Measurements from ENCODE around the gene FAM3D. TPM values are rescaled to one million over a fixed set of nuclear protein-coding genes. Genes with fewer than 3 reads are reported as not detected.

The FAM3D gene
- total and polyA plus RNA-seq, 9 of the 15 experiments (the other 6 are each of a cell fraction or from before 2014, with no cell fraction given), result not detected

- POLR2A ChIA-PET, result no interaction called here
- no peak overlapping the region for H3K9ac ChIP-seq (ENCODE audit: insufficient read depth in 1 of 2, low read depth in 2 of 2, low read length in 2 of 2)
- H3K4me1 ChIP-seq (replicated peaks in 1 of 2; ENCODE audit: control insufficient read depth in 2 of 2, insufficient read depth in 2 of 2, low read length in 2 of 2), result no peaks in the 10 kb centered on the region
- no peaks in the 10 kb centered on the region for H3K79me2 ChIP-seq (ENCODE audit: control insufficient read depth, insufficient read depth, low read length)
- no peak overlapping the region for H3K4me3 ChIP-seq
- intact Hi-C loops (cut with micrococcal nuclease), result no loop called here
- BruUV-seq (replicated peaks), result no TSS peak
- H3K27me3 ChIP-seq (ENCODE audit: control insufficient read depth in 2 of 2, insufficient read depth in 2 of 2, low read length in 2 of 2), result no peaks in the 10 kb centered on the region
- FAIRE-seq (no peak), ATAC-seq (no peak), DNase-seq (ENCODE audit: extremely low read depth in 1 of 4, low spot score in 3 of 4) (peak in 1 of 4 experiments; percentile 6)
- CTCF ChIA-PET (ENCODE audit: low intra/inter-chr PET ratio), result no interaction called here
- no peak overlapping the region for H3K4me2 ChIP-seq (ENCODE audit: insufficient read depth, low read length)
- H3K9me3 ChIP-seq (replicated peaks; ENCODE audit: control insufficient read depth, insufficient read depth, low read depth, low read length), result no peaks in the 10 kb centered on the region
- H3K9me1 ChIP-seq (ENCODE audit: control insufficient read depth, insufficient read depth, low read length), result no peaks in the 10 kb centered on the region
- H2AFZ ChIP-seq (ENCODE audit: low read depth, low read length), result no peak overlapping the region
- no peaks in the 10 kb centered on the region for H3K36me3 ChIP-seq (ENCODE audit: control insufficient read depth, insufficient read depth, low read length)
- in situ Hi-C loops (cut with MboI), result no loop called here
- H4K20me1 ChIP-seq (replicated peaks; ENCODE audit: control insufficient read depth, insufficient read depth, low read length), result no peaks in the 10 kb centered on the region
- no peak overlapping the region for H3K27ac ChIP-seq (ENCODE audit: extremely low read depth, low read depth, low read length)
- WGBS (ENCODE audit: insufficient coverage, low coverage, missing lambda C conversion rate), result 33% methylated on average over 1 of the region's 1 CpG
- TF ChIP-seq ZFP36 (IDR thresholded peaks at IDR 0.05; ENCODE audit: low read depth, low read length, partially characterized antibody), result peak; percentile 83
- no peak for TF ChIP-seq ZSCAN29 (IDR thresholded peaks at IDR 0.05)
- 0 out of 2 replicates have a peak, but pooled peaks have one; percentile 30 for TF ChIP-seq CEBPZ (IDR thresholded peaks at IDR 0.05; ENCODE audit: borderline replicate concordance, low read depth, low read length)
Observed at GRCh38 chr3:58691997-58692396, 25.4 kb upstream of the FAM3D start.

Measured in K562 (cell line).